ENCODE results near the gene SLC2A9. TPM values are rescaled to one million over a fixed set of nuclear protein-coding genes. Genes with fewer than 3 reads are reported as not detected.

Gene SLC2A9
- total and polyA plus RNA-seq, 2 donors (not counting 3 experiments of a cell fraction or from before 2014, with no cell fraction given), result 1.6 to 1.8 TPM

DNA sequence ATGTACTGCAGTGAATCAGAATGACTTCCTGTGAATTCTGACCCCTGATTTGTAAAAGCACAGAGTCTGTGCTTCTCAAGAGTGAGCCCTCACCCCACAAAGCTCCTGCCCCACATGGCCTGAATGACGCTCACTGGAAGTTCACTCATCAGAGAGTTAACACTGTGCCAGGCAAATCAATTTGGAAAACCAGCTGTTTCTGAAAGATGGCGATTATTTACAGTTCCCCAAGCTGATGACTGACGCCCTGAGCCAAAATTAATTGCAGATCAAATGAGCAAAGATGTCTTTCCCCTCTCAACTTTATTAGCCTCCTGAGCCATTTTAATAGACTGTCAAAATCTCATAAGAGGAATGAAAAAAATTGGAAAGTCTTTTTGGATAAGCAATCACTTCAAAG, 118.0 kb downstream of the SLC2A9 start:
- no peak for DNase-seq (ENCODE audit: low read depth, low spot score)
- dilution Hi-C loops (cut with MboI; ENCODE audit: extremely low pct_ligation_motif_present, low sequenced_read_pairs), result no loop called here
- BruUV-seq (replicated peaks), result no TSS peak
- no peak for FAIRE-seq
- no peak overlapping the region for H3K27ac ChIP-seq (ENCODE audit: insufficient read depth, low read depth, low read length)
- no peaks in the 10 kb centered on the region for H3K4me1 ChIP-seq (ENCODE audit: control insufficient read depth, extremely low read depth, insufficient read depth, low read length)
- no peak overlapping the region for H3K4me2 ChIP-seq (ENCODE audit: insufficient read depth, low read length)
- no peaks in the 10 kb centered on the region for H3K36me3 ChIP-seq (ENCODE audit: control insufficient read depth in 2 of 2, extremely low read depth in 1 of 2, insufficient read depth in 2 of 2, low read length in 2 of 2)
- ChIA-PET CTCF (no interaction called here), POLR2A (no interaction called here)
- H2AFZ ChIP-seq (ENCODE audit: low read depth, low read length), result no peak overlapping the region
- H3K9me1 ChIP-seq (replicated peaks; ENCODE audit: control insufficient read depth, extremely low read depth, insufficient read depth, low read length), result no peaks in the 10 kb centered on the region
- H3K9me3 ChIP-seq (replicated peaks; ENCODE audit: control insufficient read depth, insufficient read depth, low read length), result no peaks in the 10 kb centered on the region
- H3K9ac ChIP-seq (replicated peaks; ENCODE audit: extremely low read depth, insufficient read depth, low read length), result no peak overlapping the region
- no peak overlapping the region for H3K4me3 ChIP-seq (replicated peaks in 1 of 3; ENCODE audit: insufficient read depth in 1 of 3, low read depth in 1 of 3, low read length in 3 of 3)
- no peaks in the 10 kb centered on the region for H3K79me2 ChIP-seq (ENCODE audit: control insufficient read depth, insufficient read depth, low read length)
- TF ChIP-seq, protein P1, sequence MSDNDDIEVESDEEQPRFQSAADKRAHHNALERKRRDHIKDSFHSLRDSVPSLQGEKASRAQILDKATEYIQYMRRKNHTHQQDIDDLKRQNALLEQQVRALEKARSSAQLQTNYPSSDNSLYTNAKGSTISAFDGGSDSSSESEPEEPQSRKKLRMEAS (IDR thresholded peaks at IDR 0.05; ENCODE audit: insufficient read depth, insufficient read length), result no peak
- TF ChIP-seq FOS (IDR thresholded peaks at IDR 0.05; ENCODE audit: borderline replicate concordance, insufficient read depth, low read length) (no peak), GATA2 (IDR thresholded peaks at IDR 0.05; ENCODE audit: insufficient read depth, insufficient read length, low read depth, low read length) (no peak)
- TF ChIP-seq, protein P2, sequence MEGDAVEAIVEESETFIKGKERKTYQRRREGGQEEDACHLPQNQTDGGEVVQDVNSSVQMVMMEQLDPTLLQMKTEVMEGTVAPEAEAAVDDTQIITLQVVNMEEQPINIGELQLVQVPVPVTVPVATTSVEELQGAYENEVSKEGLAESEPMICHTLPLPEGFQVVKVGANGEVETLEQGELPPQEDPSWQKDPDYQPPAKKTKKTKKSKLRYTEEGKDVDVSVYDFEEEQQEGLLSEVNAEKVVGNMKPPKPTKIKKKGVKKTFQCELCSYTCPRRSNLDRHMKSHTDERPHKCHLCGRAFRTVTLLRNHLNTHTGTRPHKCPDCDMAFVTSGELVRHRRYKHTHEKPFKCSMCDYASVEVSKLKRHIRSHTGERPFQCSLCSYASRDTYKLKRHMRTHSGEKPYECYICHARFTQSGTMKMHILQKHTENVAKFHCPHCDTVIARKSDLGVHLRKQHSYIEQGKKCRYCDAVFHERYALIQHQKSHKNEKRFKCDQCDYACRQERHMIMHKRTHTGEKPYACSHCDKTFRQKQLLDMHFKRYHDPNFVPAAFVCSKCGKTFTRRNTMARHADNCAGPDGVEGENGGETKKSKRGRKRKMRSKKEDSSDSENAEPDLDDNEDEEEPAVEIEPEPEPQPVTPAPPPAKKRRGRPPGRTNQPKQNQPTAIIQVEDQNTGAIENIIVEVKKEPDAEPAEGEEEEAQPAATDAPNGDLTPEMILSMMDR (IDR thresholded peaks at IDR 0.05; ENCODE audit: extremely low read depth in 1 of 2, insufficient read depth in 1 of 2, low read depth in 1 of 2, low read length in 2 of 2), result no peak
- intact Hi-C loops (cut with micrococcal nuclease), result no loop called here
- no peaks in the 10 kb centered on the region for H3K27me3 ChIP-seq (ENCODE audit: control insufficient read depth in 2 of 2, insufficient read depth in 2 of 2, low read length in 2 of 2)
- no peaks in the 10 kb centered on the region for H4K20me1 ChIP-seq (replicated peaks; ENCODE audit: control insufficient read depth, extremely low read depth, insufficient read depth, low read length)

GRCh38 chr4:9901257-9901656, 120.0 kb downstream of the SLC2A9 start:
- BruUV-seq (replicated peaks), result no TSS peak
- H3K36me3 ChIP-seq (ENCODE audit: control insufficient read depth in 2 of 2, extremely low read depth in 1 of 2, insufficient read depth in 2 of 2, low read length in 2 of 2), result no peaks in the 10 kb centered on the region
- no peak overlapping the region for H3K27ac ChIP-seq (ENCODE audit: insufficient read depth, low read depth, low read length)
- H3K9ac ChIP-seq (replicated peaks; ENCODE audit: extremely low read depth, insufficient read depth, low read length), result no peak overlapping the region
- no peaks in the 10 kb centered on the region for H3K79me2 ChIP-seq (ENCODE audit: control insufficient read depth, insufficient read depth, low read length)
- no peaks in the 10 kb centered on the region for H3K27me3 ChIP-seq (ENCODE audit: control insufficient read depth in 2 of 2, insufficient read depth in 2 of 2, low read length in 2 of 2)
- ChIA-PET CTCF (interaction anchor here (0.8 kb wide), 1 partner anchor 114 kb away, joined by 3 read pairs; no protein-coding TSS in a partner anchor), POLR2A (no interaction called here)
- H4K20me1 ChIP-seq (replicated peaks; ENCODE audit: control insufficient read depth, extremely low read depth, insufficient read depth, low read length), result no peaks in the 10 kb centered on the region
- DNase-seq (ENCODE audit: low read depth, low spot score) (no peak), FAIRE-seq (no peak)
- intact Hi-C loops (cut with micrococcal nuclease) (no loop called here), dilution Hi-C loops (cut with MboI; ENCODE audit: extremely low pct_ligation_motif_present, low sequenced_read_pairs) (no loop called here)
- H3K9me1 ChIP-seq (replicated peaks; ENCODE audit: control insufficient read depth, extremely low read depth, insufficient read depth, low read length), result no peaks in the 10 kb centered on the region
- no peaks in the 10 kb centered on the region for H3K9me3 ChIP-seq (replicated peaks; ENCODE audit: control insufficient read depth, insufficient read depth, low read length)
- H3K4me3 ChIP-seq (replicated peaks in 1 of 3; ENCODE audit: insufficient read depth in 1 of 3, low read depth in 1 of 3, low read length in 3 of 3), result no peak overlapping the region
- TF ChIP-seq EZH2 (IDR thresholded peaks at IDR 0.05; ENCODE audit: borderline replicate concordance, low read depth, low read length, severe bottlenecking), result no peak
- TF ChIP-seq FOS (IDR thresholded peaks at IDR 0.05; ENCODE audit: borderline replicate concordance, insufficient read depth, low read length), result no peak
- no peak for TF ChIP-seq POLR2AphosphoS5 (IDR thresholded peaks at IDR 0.05; ENCODE audit: insufficient read depth, low read depth, low read length)
- no peak for TF ChIP-seq GATA2 (IDR thresholded peaks at IDR 0.05; ENCODE audit: insufficient read depth, insufficient read length, low read depth, low read length)
- no peak for TF ChIP-seq JUN (IDR thresholded peaks at IDR 0.05; ENCODE audit: borderline replicate concordance, insufficient read depth, insufficient read length, low read depth)
- TF ChIP-seq, protein P2 (IDR thresholded peaks at IDR 0.05; ENCODE audit: extremely low read depth in 1 of 2, insufficient read depth in 1 of 2, low read depth in 1 of 2, low read length in 2 of 2), result no peak
- TF ChIP-seq POLR2A (IDR thresholded peaks at IDR 0.05; ENCODE audit: low read depth, low read length), result no peak
- TF ChIP-seq MYC (IDR thresholded peaks at IDR 0.05; ENCODE audit: low read depth, low read length), result no peak
- TF ChIP-seq, protein P1 (IDR thresholded peaks at IDR 0.05; ENCODE audit: insufficient read depth, insufficient read length), result no peak
- H3K4me1 ChIP-seq (ENCODE audit: control insufficient read depth, extremely low read depth, insufficient read depth, low read length), result no peaks in the 10 kb centered on the region
- H3K4me2 ChIP-seq (ENCODE audit: insufficient read depth, low read length), result no peak overlapping the region
- H2AFZ ChIP-seq (ENCODE audit: low read depth, low read length), result no peak overlapping the region
